SK-N-SH (cell line): ENCODE data around the gene PRSS48. TPM values are rescaled to one million over a fixed set of nuclear protein-coding genes. Genes with fewer than 3 reads are reported as not detected.

Experiments used
- CTCF ChIA-PET: fragments of 300-600, 350-600 bp; formaldehyde crosslinking; extraction: SDS; loops from one replicate; lab custom pipeline; 2021; lab: Yijun Ruan, JAX
- POLR2A ChIA-PET: fragments of 350-600 bp; sonication (Branson Sonifier 250); formaldehyde crosslinking; extraction: SDS; loops from one replicate; lab custom pipeline; 2020; ENCODE audit warnings: antibody characterized with exemption, inconsistent platforms; lab: Yijun Ruan, JAX
- DNase-seq: peaks from one replicate; pipeline ENCODE4 v3.0.0; 2012
- H2AFZ ChIP-seq: fragments of 200-600 bp; sonication (generic); 2 replicates; pipeline ENCODE4 v1.8.1; 2016; ENCODE audit warnings: antibody characterized with exemption, mild to moderate bottlenecking, low read depth
- H3F3A ChIP-seq: fragments of 200-600 bp; sonication (generic); replicated peaks from 2 replicates; pipeline ENCODE3; 2016; ENCODE audit warnings: antibody characterized with exemption, mild to moderate bottlenecking; ENCODE audit not compliant: insufficient read depth
- H3K27ac ChIP-seq, 2 experiments: fragments of 200-500 bp in 1 of 2; fragments of 200-600 bp in 1 of 2; sonication (Bioruptor generic) in 1 of 2; sonication (generic), shearing (Covaris generic) in 1 of 2; 2 replicates each; pipeline versions ENCODE4 v1.5.1 to v1.6.1; 2014 to 2016; ENCODE audit warnings: low read depth in 2 of 2, inconsistent platforms in 1 of 2, low read length in 1 of 2, mild to moderate bottlenecking in 1 of 2, mixed read lengths in 1 of 2
- H3K27me3 ChIP-seq: fragments of 200-600 bp; sonication (generic), shearing (Covaris generic); 2 replicates; pipeline ENCODE4 v1.6.1; 2016; ENCODE audit warnings: mixed run types; ENCODE audit not compliant: insufficient read depth
- H3K36me3 ChIP-seq, 2 experiments: fragments of 200-500 bp in 1 of 2; fragments of 200-600 bp in 1 of 2; sonication (Bioruptor generic) in 1 of 2; sonication (generic) in 1 of 2; replicated peaks in 1 of 2; 2 replicates each; pipeline versions ENCODE3 to v1.5.1; 2014 to 2016; ENCODE audit warnings: low read length in 1 of 2, mild to moderate bottlenecking in 1 of 2; ENCODE audit not compliant: insufficient read depth in 2 of 2, control insufficient read depth in 1 of 2
- H3K4me1 ChIP-seq, 2 experiments: fragments of 200-500 bp in 1 of 2; fragments of 200-600 bp in 1 of 2; sonication (Bioruptor generic) in 1 of 2; sonication (generic), shearing (Covaris generic) in 1 of 2; 2 replicates each; pipeline versions ENCODE4 v1.5.1 to v1.6.1; 2014 to 2016; ENCODE audit warnings: low read depth in 1 of 2, low read length in 1 of 2, mixed run types in 1 of 2; ENCODE audit not compliant: insufficient read depth in 2 of 2, control insufficient read depth in 1 of 2
- H3K4me2 ChIP-seq: fragments of 200-600 bp; sonication (generic), shearing (Covaris generic); 2 replicates; pipeline ENCODE4 v1.6.1; 2017; ENCODE audit warnings: mixed run types
- H3K4me3 ChIP-seq, 2 experiments: fragments of 200-500 bp in 1 of 2; fragments of 200-600 bp in 1 of 2; sonication (Bioruptor generic) in 1 of 2; sonication (generic), shearing (Covaris generic) in 1 of 2; 2 replicates each; pipeline versions ENCODE4 v1.5.1 to v1.8.1; 2014 to 2016; ENCODE audit warnings: low read depth in 2 of 2, inconsistent platforms in 1 of 2, low read length in 1 of 2, mild to moderate bottlenecking in 1 of 2, mixed read lengths in 1 of 2, moderate library complexity in 1 of 2
- H3K79me2 ChIP-seq: fragments of 200-600 bp; sonication (generic); 2 replicates; pipeline ENCODE4 v1.8.1; 2017; ENCODE audit warnings: mild to moderate bottlenecking; ENCODE audit not compliant: insufficient read depth
- H3K9ac ChIP-seq: fragments of 200-600 bp; sonication (generic); 2 replicates; pipeline ENCODE4 v1.6.1; 2017; ENCODE audit warnings: mixed run types
- H3K9me2 ChIP-seq: fragments of 200-600 bp; sonication (generic); 2 replicates; pipeline ENCODE4 v1.6.1; 2017; ENCODE audit warnings: mixed run types
- H3K9me3 ChIP-seq: fragments of 200-600 bp; sonication (generic); 2 replicates; pipeline ENCODE4 v1.6.1; 2017; ENCODE audit warnings: mixed run types, mild to moderate bottlenecking, moderate library complexity
- H4K20me1 ChIP-seq: fragments of 200-600 bp; sonication (generic); 2 replicates; pipeline ENCODE4 v1.6.1; 2017; ENCODE audit warnings: mild to moderate bottlenecking, mixed run types; ENCODE audit not compliant: insufficient read depth
- IRF3 ChIP-seq: fragments of 150-350 bp; IDR thresholded peaks from 2 replicates; pipeline ENCODE4 v1.6.1; 2016; ENCODE audit warnings: mild to moderate bottlenecking, low read depth, low read length
- MXI1 ChIP-seq: IDR thresholded peaks from 2 replicates; pipeline ENCODE4 v1.6.1; 2012; ENCODE audit warnings: mild to moderate bottlenecking, low read depth, low read length, improper control_type of control experiment
- WGBS: methylation state at CpG from one replicate; pipeline ENCODE4 v1.1.6; 2017; ENCODE audit warnings: low lambda C conversion rate; 5-methylcytosine and 5-hydroxymethylcytosine counted together
- polyA plus RNA-seq, 3 experiments: library from polyadenylated mRNA; depleted of rRNA; stranded (reverse); fragments of >200 nt; gene quantifications; 2 replicates each; pipeline ENCODE4 v1.2.3, GENCODE V29; 2012
- TF ChIP-seq, protein P1 (sequence below): IDR thresholded peaks from 2 replicates; pipeline ENCODE4 v1.6.1; 2012; ENCODE audit warnings: mild to moderate bottlenecking, low read depth, low read length, moderate library complexity

The PRSS48 gene
- polyA plus RNA-seq, 1 of the 3 experiments (the other 2 are of a cell fraction): not detected

DNA sequence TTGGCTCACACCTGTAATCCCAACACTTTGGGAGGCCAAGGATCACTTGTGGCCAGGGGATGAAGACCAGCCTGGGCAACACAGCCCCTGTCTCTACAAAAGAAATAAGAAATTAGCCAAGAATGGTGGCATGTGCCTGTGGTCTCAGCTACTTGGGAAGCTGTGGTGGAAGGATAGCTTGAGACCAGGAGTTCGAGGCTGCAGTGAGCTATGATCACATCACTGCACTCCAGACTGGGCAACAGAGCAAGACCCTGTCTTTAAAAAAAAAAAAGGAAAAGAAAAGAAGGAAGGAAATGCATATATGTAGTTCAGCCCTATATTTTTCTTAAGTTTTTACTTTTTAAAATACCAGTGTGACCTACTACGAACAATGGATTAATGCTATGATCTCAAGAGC, 15.1 kb downstream of the PRSS48 start (continued):
- TF ChIP-seq, protein P1, sequence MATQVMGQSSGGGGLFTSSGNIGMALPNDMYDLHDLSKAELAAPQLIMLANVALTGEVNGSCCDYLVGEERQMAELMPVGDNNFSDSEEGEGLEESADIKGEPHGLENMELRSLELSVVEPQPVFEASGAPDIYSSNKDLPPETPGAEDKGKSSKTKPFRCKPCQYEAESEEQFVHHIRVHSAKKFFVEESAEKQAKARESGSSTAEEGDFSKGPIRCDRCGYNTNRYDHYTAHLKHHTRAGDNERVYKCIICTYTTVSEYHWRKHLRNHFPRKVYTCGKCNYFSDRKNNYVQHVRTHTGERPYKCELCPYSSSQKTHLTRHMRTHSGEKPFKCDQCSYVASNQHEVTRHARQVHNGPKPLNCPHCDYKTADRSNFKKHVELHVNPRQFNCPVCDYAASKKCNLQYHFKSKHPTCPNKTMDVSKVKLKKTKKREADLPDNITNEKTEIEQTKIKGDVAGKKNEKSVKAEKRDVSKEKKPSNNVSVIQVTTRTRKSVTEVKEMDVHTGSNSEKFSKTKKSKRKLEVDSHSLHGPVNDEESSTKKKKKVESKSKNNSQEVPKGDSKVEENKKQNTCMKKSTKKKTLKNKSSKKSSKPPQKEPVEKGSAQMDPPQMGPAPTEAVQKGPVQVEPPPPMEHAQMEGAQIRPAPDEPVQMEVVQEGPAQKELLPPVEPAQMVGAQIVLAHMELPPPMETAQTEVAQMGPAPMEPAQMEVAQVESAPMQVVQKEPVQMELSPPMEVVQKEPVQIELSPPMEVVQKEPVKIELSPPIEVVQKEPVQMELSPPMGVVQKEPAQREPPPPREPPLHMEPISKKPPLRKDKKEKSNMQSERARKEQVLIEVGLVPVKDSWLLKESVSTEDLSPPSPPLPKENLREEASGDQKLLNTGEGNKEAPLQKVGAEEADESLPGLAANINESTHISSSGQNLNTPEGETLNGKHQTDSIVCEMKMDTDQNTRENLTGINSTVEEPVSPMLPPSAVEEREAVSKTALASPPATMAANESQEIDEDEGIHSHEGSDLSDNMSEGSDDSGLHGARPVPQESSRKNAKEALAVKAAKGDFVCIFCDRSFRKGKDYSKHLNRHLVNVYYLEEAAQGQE: no peak
- TF ChIP-seq, all 33 proteins: peak for 0

GRCh38 chr4:151294833-151295496, 18.0 kb downstream of the PRSS48 start:
- peaks cover 0 to 13% of the 10 kb centered on the region in 2 experiments; a peak in 2 of 4 replicates for H3K4me1 ChIP-seq
- peaks cover 0 to 3% of the 10 kb centered on the region in 2 experiments for H3K36me3 ChIP-seq
- H3K27ac ChIP-seq: no peak overlapping the region
- ChIA-PET CTCF (interaction anchor here (0.6 to 1.3 kb wide), 2 partner anchors 52 to 925 kb away, joined by 3 read pairs; no protein-coding TSS in a partner anchor), POLR2A (no interaction called here)
- H3K4me3 ChIP-seq: no peak overlapping the region
- H4K20me1 ChIP-seq: no peaks in the 10 kb centered on the region
- WGBS: 95% methylated on average over 5 of the region's 5 CpGs
- DNase-seq: no peak
- no peaks in the 10 kb centered on the region for H3K9me3 ChIP-seq
- H3K4me2 ChIP-seq: no peak overlapping the region
- H3K27me3 ChIP-seq: no peaks in the 10 kb centered on the region
- H3K9me2 ChIP-seq: no peaks in the 10 kb centered on the region
- H2AFZ ChIP-seq: no peak overlapping the region
- peaks cover 12% of the 10 kb centered on the region for H3F3A ChIP-seq
- peaks cover 44% of the 10 kb centered on the region for H3K79me2 ChIP-seq
- no peak overlapping the region for H3K9ac ChIP-seq
- no peak for TF ChIP-seq IRF3

DNA sequence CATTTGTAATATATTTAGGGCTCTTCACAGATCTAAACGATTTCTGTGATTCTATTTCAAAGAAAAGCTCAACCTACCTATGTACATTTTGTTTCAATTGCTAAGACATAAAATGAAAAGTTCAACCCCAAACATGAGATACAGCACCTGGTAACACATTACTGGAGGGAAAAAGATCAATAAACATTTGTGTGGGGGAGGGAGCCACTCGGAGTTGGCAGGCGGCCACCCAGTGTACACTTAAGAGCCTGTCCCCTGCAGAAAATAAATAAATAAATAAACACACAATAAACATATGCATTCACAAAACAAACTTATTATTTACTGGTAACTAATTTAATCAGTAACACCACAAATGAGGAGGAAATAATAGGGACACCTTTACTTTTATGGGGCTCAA, 19.3 kb downstream of the PRSS48 start:
- no peak overlapping the region for H3K27ac ChIP-seq
- 83% methylated on average over 3 of the region's 3 CpGs for WGBS
- H3K79me2 ChIP-seq: peaks cover 44% of the 10 kb centered on the region; the same call in 1 of the 2 replicates
- H4K20me1 ChIP-seq: no peaks in the 10 kb centered on the region
- H3K4me1 ChIP-seq: peaks cover 0 to 11% of the 10 kb centered on the region in 2 experiments; a peak in 2 of 4 replicates
- no peaks in the 10 kb centered on the region for H3K9me2 ChIP-seq
- H3K36me3 ChIP-seq: no peaks in the 10 kb centered on the region
- no peak for TF ChIP-seq MXI1
- TF ChIP-seq, all 33 proteins: peak for 0
- Histone ChIP-seq H3K9ac (no peak overlapping the region), H3F3A (peaks cover 12% of the 10 kb centered on the region), H3K4me2 (no peak overlapping the region), H3K4me3 (no peak overlapping the region), H3K27me3 (no peaks in the 10 kb centered on the region), H2AFZ (no peak overlapping the region), H3K9me3 (no peaks in the 10 kb centered on the region)
- DNase-seq: no peak
- ChIA-PET POLR2A (no interaction called here), CTCF (interaction anchor here (0.6 to 1.3 kb wide), 3 partner anchors 9 to 1073 kb away, joined by 3 read pairs; no protein-coding TSS in a partner anchor)
